Panc1 (cell line): ENCODE data around the gene USF3. TPM values are rescaled to one million over a fixed set of nuclear protein-coding genes. Genes with fewer than 3 reads are reported as not detected.

Experiments
- ATAC-seq: fragments of 200-7000 bp; cut with Tn5 transposase; 2 replicates; pipeline ENCODE4 v1.9.1; 2020; ENCODE audit warnings: mild to moderate bottlenecking, moderate library complexity
- BruUV-seq: library from RNA; stranded (reverse); fragments of 400-500 nt; replicated peaks from 2 replicates; lab custom pipeline; 2021; lab: Mats Ljungman, UMichigan
- CTCF ChIA-PET: fragments of 300-600 bp; sonication (Branson Sonifier 250); formaldehyde crosslinking; loops from one replicate; lab custom pipeline; 2022; ENCODE audit warnings: antibody characterized with exemption; lab: Charles Lee
- POLR2A ChIA-PET: fragments of 300-600 bp; sonication (Branson Sonifier 250); formaldehyde crosslinking; loops from one replicate; lab custom pipeline; 2022; ENCODE audit warnings: antibody characterized with exemption; lab: Charles Lee
- DNase-seq: peaks from one replicate; pipeline ENCODE4 v3.0.0-alpha.2; 2010; ENCODE audit warnings: low read depth, low spot score
- H3K27ac ChIP-seq: 2 replicates; pipeline ENCODE4 v1.5.1; 2011; ENCODE audit warnings: mild to moderate bottlenecking, low read length, inconsistent platforms
- H3K27me3 ChIP-seq: fragments of 200-500 bp; sonication (Bioruptor generic); 2 replicates; pipeline ENCODE4 v1.6.0; 2014; ENCODE audit warnings: low read length, inconsistent platforms; ENCODE audit not compliant: control insufficient read depth, insufficient read depth
- H3K36me3 ChIP-seq: fragments of 200-500 bp; sonication (Bioruptor generic); 2 replicates; pipeline ENCODE4 v1.5.1; 2014; ENCODE audit warnings: inconsistent platforms, mild to moderate bottlenecking, low read length, moderate library complexity; ENCODE audit not compliant: control insufficient read depth, insufficient read depth
- H3K4me1 ChIP-seq: 2 replicates; pipeline ENCODE4 v1.5.1; 2011; ENCODE audit warnings: inconsistent platforms, mild to moderate bottlenecking, low read length, moderate library complexity; ENCODE audit not compliant: control insufficient read depth, insufficient read depth
- H3K4me3 ChIP-seq, 2 experiments: 2 replicates each; pipeline ENCODE4 v1.5.1; 2011 to 2012; ENCODE audit warnings: low read depth in 2 of 2, low read length in 2 of 2, mild to moderate bottlenecking in 2 of 2, inconsistent platforms in 1 of 2, moderate library complexity in 1 of 2
- H3K9me3 ChIP-seq: fragments of 200-500 bp; sonication (Bioruptor generic); 2 replicates; pipeline ENCODE4 v1.5.1; 2014; ENCODE audit warnings: low read depth, mild to moderate bottlenecking, inconsistent platforms, low read length, moderate library complexity; ENCODE audit not compliant: control insufficient read depth, insufficient read depth
- CTCF ChIP-seq: fragments of 450-650 bp; IDR thresholded peaks from 2 replicates; pipeline ENCODE4 v1.5.1; 2017; ENCODE audit warnings: mild to moderate bottlenecking
- POLR2AphosphoS5 ChIP-seq: IDR thresholded peaks from 2 replicates; pipeline ENCODE4 v1.6.1; 2012; ENCODE audit warnings: mild to moderate bottlenecking, low read depth, low read length, moderate library complexity
- REST ChIP-seq, 2 experiments: IDR thresholded peaks; 2 replicates each; pipeline ENCODE4 v1.6.1; 2011 to 2012; ENCODE audit warnings: low read depth in 2 of 2, control low read depth in 1 of 2, low read length in 1 of 2, mild to moderate bottlenecking in 1 of 2, moderate library complexity in 1 of 2; ENCODE audit not compliant: insufficient read depth in 1 of 2
- SIN3A ChIP-seq: IDR thresholded peaks from 2 replicates; pipeline ENCODE4 v1.6.1; 2012; ENCODE audit warnings: low read depth, mild to moderate bottlenecking, low read length, moderate library complexity, borderline replicate concordance; ENCODE audit not compliant: insufficient read depth
- TCF7L2 ChIP-seq: IDR thresholded peaks from 2 replicates; pipeline ENCODE4 v1.6.1; 2011; ENCODE audit warnings: mild to moderate bottlenecking, low read depth, low read length, inconsistent platforms
- in situ Hi-C: cut with HindIII; loops from 2 replicates; pipeline ENCODE4 v1.10.0; 2016; ENCODE audit warnings: low sequenced_read_pairs, low pct_unique_long_range_greater_than_20kb
- intact Hi-C: fragments of 100-400 bp; cut with micrococcal nuclease; formaldehyde crosslinking; loops from one replicate; pipeline ENCODE4 v1.10.0; 2022; ENCODE audit not compliant: unreplicated experiment
- total RNA-seq: library from RNA; stranded (reverse); gene quantifications from one replicate; pipeline ENCODE4 v1.2.1, GENCODE V29; 2021; ENCODE audit not compliant: unreplicated experiment

USF3 gene
- total RNA-seq, 1 experiment from 2014 or later = 18.2 TPM

- Histone ChIP-seq H3K9me3 (no peaks in the 10 kb centered on the region), H3K27me3 (no peaks in the 10 kb centered on the region), H3K27ac (no peak overlapping the region), H3K4me1 (no peaks in the 10 kb centered on the region), H3K36me3 (no peaks in the 10 kb centered on the region), H3K4me3 (no peak overlapping the region)
- ATAC-seq (no peak), DNase-seq (no peak)
- in situ Hi-C loops (no loop called here), intact Hi-C loops (no loop called here)
- TF ChIP-seq SIN3A = no peak
- TF ChIP-seq REST (IDR thresholded peaks at IDR 0.05; ENCODE audit: insufficient read depth in 1 of 2, low read depth in 2 of 2, low read length in 1 of 2) = no peak
- TF ChIP-seq POLR2AphosphoS5 = no peak
- no peak for TF ChIP-seq CTCF
- TF ChIP-seq TCF7L2 = no peak
- no TSS peak for BruUV-seq
- ChIA-PET CTCF (interaction anchor here (0.6 kb wide), 1 partner anchor 255 kb away, joined by 3 read pairs; no protein-coding TSS in a partner anchor), POLR2A (interaction anchor here (0.6 kb wide), 2 partner anchors 11 to 146 kb away, joined by 3 to 4 read pairs; no protein-coding TSS in a partner anchor)
Observed at GRCh38 chr3:113662824-113663223, 33.6 kb downstream of the USF3 start.

DNA sequence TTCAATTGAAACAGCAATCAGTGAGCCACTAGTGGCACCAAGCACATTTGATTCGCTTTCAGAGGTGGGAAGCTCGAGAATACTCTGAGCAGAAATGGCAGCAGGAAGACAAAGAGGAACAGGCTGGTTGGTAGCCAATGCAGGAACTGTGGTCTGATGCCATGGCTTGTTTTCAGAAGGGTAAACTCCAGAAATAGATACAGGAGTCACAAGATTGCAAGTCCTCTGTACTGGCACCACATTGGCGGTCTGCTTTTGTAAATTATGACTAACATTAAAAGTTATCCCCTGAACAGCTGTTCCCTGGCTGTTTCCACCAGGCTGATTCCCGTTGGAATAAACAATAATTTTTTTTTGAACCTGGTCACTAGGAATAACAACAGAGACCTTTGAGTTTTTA is 35.5 kb downstream of the USF3 start:
- Histone ChIP-seq H3K27ac (no peak overlapping the region), H3K9me3 (no peaks in the 10 kb centered on the region), H3K4me1 (no peaks in the 10 kb centered on the region), H3K4me3 (no peak overlapping the region), H3K36me3 (no peaks in the 10 kb centered on the region), H3K27me3 (no peaks in the 10 kb centered on the region)
- BruUV-seq = no TSS peak
- ATAC-seq (no peak), DNase-seq (no peak)
- TF ChIP-seq CTCF = no peak
- no peak for TF ChIP-seq POLR2AphosphoS5
- no peak for TF ChIP-seq TCF7L2
- no peak for TF ChIP-seq SIN3A
- no peak for TF ChIP-seq REST (IDR thresholded peaks at IDR 0.05; ENCODE audit: insufficient read depth in 1 of 2, low read depth in 2 of 2, low read length in 1 of 2)
- CTCF ChIA-PET = no interaction called here
- in situ Hi-C loops = no loop called here
- intact Hi-C loops = no loop called here
- POLR2A ChIA-PET = no interaction called here
